A549 (cell line): Measurements from ENCODE around the gene SCAANT1. TPM values are rescaled to one million over a fixed set of nuclear protein-coding genes. Genes with fewer than 3 reads are reported as not detected.

Experiments
- ATAC-seq, 2 experiments: fragments of 200-7000 bp in 1 of 2; fragments of >200 bp in 1 of 2; cut with Nextera tagmentation in 1 of 2; cut with Tn5 transposase in 1 of 2; 3 replicates each; pipeline versions ENCODE4 v1.8.0 to v1.9.1; 2018 to 2020; ENCODE audit warnings: mild to moderate bottlenecking in 1 of 2, moderate library complexity in 1 of 2
- CTCF ChIA-PET: fragments of 300-600 bp; sonication (Branson Sonifier 250); formaldehyde crosslinking; extraction: SDS; loops from one replicate; lab custom pipeline; 2021; ENCODE audit warnings: antibody characterized with exemption, inconsistent platforms; lab: Yijun Ruan, JAX
- POLR2A ChIA-PET: fragments of 350-600 bp; formaldehyde crosslinking; extraction: SDS; loops from one replicate; lab custom pipeline; 2021; ENCODE audit warnings: antibody characterized with exemption, inconsistent platforms; lab: Yijun Ruan, JAX
- DNase-seq, 2 experiments: peaks; one replicate each; pipeline versions ENCODE4 v3.0.0 to v3.0.0-alpha.2; 2011 to 2016; ENCODE audit warnings: low read depth in 1 of 2, low spot score in 1 of 2
- FAIRE-seq: peaks from 2 replicates; lab custom pipeline; 2011; peaks lifted over from hg19 to GRCh38; lab: Jason Lieb, UNC
- H3K27ac ChIP-seq, 2 experiments: fragments of >200 bp; sonication (Bioruptor Twin); formaldehyde crosslinking; 3 replicates each; pipeline ENCODE4 v1.5.1; 2016 to 2017
- H3K4me1 ChIP-seq: fragments of >200 bp; sonication (Bioruptor Twin); formaldehyde crosslinking; 3 replicates; pipeline ENCODE4 v1.6.1; 2016
- H3K4me2 ChIP-seq: fragments of >200 bp; sonication (Bioruptor Twin); formaldehyde crosslinking; 3 replicates; pipeline ENCODE4 v1.6.1; 2016
- H3K4me3 ChIP-seq: fragments of >200 bp; sonication (Bioruptor Twin); formaldehyde crosslinking; 3 replicates; pipeline ENCODE4 v1.5.1; 2016
- H3K9me3 ChIP-seq: fragments of >200 bp; sonication (Bioruptor Twin); formaldehyde crosslinking; 3 replicates; pipeline ENCODE4 v1.6.1; 2016
- ATOH8 ChIP-seq: fragments of 250-450 bp; sonication (Bioruptor Pico); IDR thresholded peaks from 2 replicates; pipeline ENCODE4 v1.5.0; 2020; ENCODE audit warnings: low read depth, mild to moderate bottlenecking, moderate library complexity
- CEBPB ChIP-seq, 2 experiments: fragments of >200 bp in 1 of 2; sonication (Bioruptor Twin) in 1 of 2; formaldehyde crosslinking in 1 of 2; IDR thresholded peaks; 2 replicates each; pipeline ENCODE4 v1.6.1; 2012 to 2016
- CHD2 ChIP-seq: fragments of 150-350 bp; IDR thresholded peaks from 2 replicates; pipeline ENCODE4 v1.6.1; 2014; ENCODE audit warnings: low read length; ENCODE audit not compliant: partially characterized antibody
- CHD4 ChIP-seq: fragments of 200-600 bp; sonication (generic); IDR thresholded peaks from 2 replicates; pipeline ENCODE4 v1.6.1; 2016; ENCODE audit warnings: antibody characterized with exemption, mild to moderate bottlenecking, borderline replicate concordance
- CTCF ChIP-seq: fragments of >200 bp; sonication (Bioruptor Twin); formaldehyde crosslinking; IDR thresholded peaks from 3 replicates; pipeline ENCODE4 v1.5.1; 2016
- E2F6 ChIP-seq: IDR thresholded peaks from 2 replicates; pipeline ENCODE4 v1.6.1; 2012; ENCODE audit warnings: low read depth, borderline replicate concordance
- EHMT2 ChIP-seq: fragments of 200-600 bp; sonication (generic); IDR thresholded peaks from 2 replicates; pipeline ENCODE4 v1.6.1; 2016; ENCODE audit warnings: antibody characterized with exemption, low read depth, mild to moderate bottlenecking, moderate library complexity
- EP300 ChIP-seq, 2 experiments: fragments of >200 bp; sonication (Bioruptor Twin); formaldehyde crosslinking; IDR thresholded peaks; 2 replicates in 1 of 2; 3 replicates in 1 of 2; pipeline ENCODE4 v1.6.1; 2016 to 2017
- ESRRA ChIP-seq: fragments of 150-350 bp; IDR thresholded peaks from 2 replicates; pipeline ENCODE4 v1.6.1; 2014; ENCODE audit warnings: mild to moderate bottlenecking, low read length, borderline replicate concordance
- GATA3 ChIP-seq: IDR thresholded peaks from 2 replicates; pipeline ENCODE4 v1.6.1; 2012; ENCODE audit warnings: borderline replicate concordance
- HES2 ChIP-seq: fragments of >200 bp; sonication (Bioruptor Twin); formaldehyde crosslinking; IDR thresholded peaks from 2 replicates; pipeline ENCODE4 v1.6.1; 2016
- HMGXB4 ChIP-seq: fragments of 250-450 bp; sonication (Bioruptor Pico); IDR thresholded peaks from 2 replicates; pipeline ENCODE4 v1.5.0; 2021; ENCODE audit warnings: mild to moderate bottlenecking, moderate library complexity, borderline replicate concordance
- HOXA7 ChIP-seq: fragments of 250-450 bp; sonication (Bioruptor Pico); IDR thresholded peaks from 2 replicates; pipeline ENCODE4 v1.5.0; 2020; ENCODE audit warnings: mild to moderate bottlenecking, moderate library complexity
- KDM1A ChIP-seq: fragments of 200-600 bp; sonication (generic); IDR thresholded peaks from 2 replicates; pipeline ENCODE4 v1.6.1; 2016; ENCODE audit warnings: low read depth, mild to moderate bottlenecking
- KDM5A ChIP-seq: fragments of 200-600 bp; sonication (generic); IDR thresholded peaks from 2 replicates; pipeline ENCODE4 v1.6.1; 2016; ENCODE audit warnings: antibody characterized with exemption, mild to moderate bottlenecking
- MAFK ChIP-seq: fragments of 450-650 bp; IDR thresholded peaks from 2 replicates; pipeline ENCODE4 v1.6.1; 2014; ENCODE audit not compliant: partially characterized antibody
- MAZ ChIP-seq: fragments of 150-350 bp; IDR thresholded peaks from 2 replicates; pipeline ENCODE4 v1.6.1; 2014; ENCODE audit warnings: antibody characterized with exemption, low read depth, low read length, borderline replicate concordance
- PHF8 ChIP-seq: fragments of 200-600 bp; sonication (generic); IDR thresholded peaks from 2 replicates; pipeline ENCODE4 v1.6.1; 2016; ENCODE audit warnings: low read depth, mild to moderate bottlenecking, antibody characterized with exemption, moderate library complexity, borderline replicate concordance
- POLR2A ChIP-seq: IDR thresholded peaks from 2 replicates; pipeline ENCODE4 v1.6.1; 2012; ENCODE audit warnings: mild to moderate bottlenecking, low read length
- POLR2AphosphoS2 ChIP-seq: conservative IDR thresholded peaks from 2 replicates; pipeline ENCODE4 v1.6.1; 2012; ENCODE audit warnings: low read length, improper control_type of control experiment, inconsistent platforms
- RAD21 ChIP-seq, 2 experiments: fragments of >200 bp in 1 of 2; sonication (Bioruptor Twin) in 1 of 2; formaldehyde crosslinking in 1 of 2; IDR thresholded peaks in 1 of 2; conservative IDR thresholded peaks in 1 of 2; 2 replicates in 1 of 2; 3 replicates in 1 of 2; pipeline ENCODE4 v1.6.1; 2012 to 2018; ENCODE audit warnings: inconsistent platforms in 1 of 2
- RCOR1 ChIP-seq: fragments of 150-350 bp; IDR thresholded peaks from 2 replicates; pipeline ENCODE4 v1.6.1; 2014; ENCODE audit warnings: antibody characterized with exemption, low read length, low read depth
- REST ChIP-seq: fragments of 200-600 bp; sonication (generic); IDR thresholded peaks from 2 replicates; pipeline ENCODE4 v1.6.1; 2016; ENCODE audit warnings: antibody characterized with exemption, mild to moderate bottlenecking, moderate library complexity
- SMC3 ChIP-seq: fragments of >200 bp; sonication (Bioruptor Twin); formaldehyde crosslinking; IDR thresholded peaks from 3 replicates; pipeline ENCODE4 v1.6.1; 2018; ENCODE audit warnings: inconsistent platforms
- TP53 ChIP-seq: fragments of 250-450 bp; sonication (Bioruptor Pico); IDR thresholded peaks from 2 replicates; pipeline ENCODE4 v1.5.0; 2021; ENCODE audit warnings: mild to moderate bottlenecking, moderate library complexity
- ZC3H11A ChIP-seq: fragments of 450-650 bp; IDR thresholded peaks from 2 replicates; pipeline ENCODE4 v1.6.1; 2014; ENCODE audit warnings: antibody characterized with exemption, mild to moderate bottlenecking
- ZSCAN20 ChIP-seq: fragments of 250-450 bp; sonication (Bioruptor Pico); IDR thresholded peaks from 2 replicates; pipeline ENCODE4 v1.8.0; 2022; ENCODE audit warnings: mild to moderate bottlenecking, moderate library complexity
- WGBS: methylation state at CpG from one replicate; pipeline ENCODE4 v1.1.6; 2017; ENCODE audit errors: missing lambda C conversion rate; 5-methylcytosine and 5-hydroxymethylcytosine counted together
- polyA plus RNA-seq, 4 experiments: library from polyadenylated mRNA; depleted of rRNA in 3 of 4; stranded (reverse); fragments of >200 nt; fragmentation: RNase III in 1 of 4; extraction: RNeasy Plus Mini Kit Qiagen cat#74134 plus additional on column Dnase treatment in 1 of 4; gene quantifications; 2 replicates in 3 of 4; 3 replicates in 1 of 4; pipeline ENCODE4 v1.2.3, GENCODE V29; 2011 to 2017

SCAANT1 gene
- polyA plus RNA-seq, 2 of the 4 experiments (the other 2 are of a cell fraction) = not detected

- TF ChIP-seq ATOH8 (CRISPR knock-in tag) (no peak), RCOR1 (no peak), E2F6 (no peak), HOXA7 (no peak), HMGXB4 (CRISPR knock-in tag) (no peak), CHD4 (no peak), EHMT2 (no peak), ZSCAN20 (CRISPR knock-in tag) (no peak), MAZ (no peak), PHF8 (no peak), ESRRA (no peak), CHD2 (no peak), CTCF (no peak), EP300 (IDR thresholded peaks at IDR 0.05) (no peak), POLR2AphosphoS2 (no peak), HES2 (no peak), RAD21 (conservative IDR thresholded peaks at IDR 0.05 in 1 of 2, IDR thresholded peaks at IDR 0.05 in 1 of 2) (no peak)
- FAIRE-seq (no peak), DNase-seq (no peak), ATAC-seq (no peak)
- Histone ChIP-seq H3K4me1 (no peaks in the 10 kb centered on the region), H3K4me3 (no peak overlapping the region), H3K4me2 (no peak overlapping the region), H3K27ac (no peak overlapping the region), H3K9me3 (no peaks in the 10 kb centered on the region)
- ChIA-PET CTCF (no interaction called here), POLR2A (no interaction called here)
- 80% methylated on average over 5 of the region's 5 CpGs for WGBS
Measured at GRCh38 chr3:63895422-63896189, 16.6 kb downstream of the SCAANT1 start.

GRCh38 chr3:63892773-63893352, 19.3 kb downstream of the SCAANT1 start:
- Histone ChIP-seq H3K27ac (no peak overlapping the region), H3K4me3 (no peak overlapping the region), H3K4me1 (no peaks in the 10 kb centered on the region), H3K9me3 (no peaks in the 10 kb centered on the region), H3K4me2 (no peak overlapping the region)
- ATAC-seq (no peak), DNase-seq (no peak), FAIRE-seq (no peak)
- POLR2A ChIA-PET = no interaction called here
- CTCF ChIA-PET = no interaction called here
- 100% methylated on average over 1 of the region's 1 CpG for WGBS
- TF ChIP-seq EP300 (IDR thresholded peaks at IDR 0.05) (no peak), ZC3H11A (no peak), KDM1A (no peak), TP53 (CRISPR knock-in tag) (no peak), POLR2A (no peak), MAFK (no peak), SMC3 (no peak), CEBPB (IDR thresholded peaks at IDR 0.05) (no peak), GATA3 (no peak), KDM5A (no peak), RCOR1 (no peak), REST (no peak)
